GM21528 (cell line): ENCODE results near the gene EAF2.
"Not testable (repeated sequence)": the region's sequence is repeated elsewhere in the genome, so short reads cannot be mapped to it uniquely, and the experiment has no call there.

Experiments used
- ATAC-seq: cut with Tn5 transposase; IDR thresholded peaks from one replicate; pipeline ENCODE4 v1.9.1; 2021; ENCODE audit warnings: mild to moderate bottlenecking, moderate library complexity; ENCODE audit not compliant: unreplicated experiment, low FRiP score

Gene EAF2

DNA sequence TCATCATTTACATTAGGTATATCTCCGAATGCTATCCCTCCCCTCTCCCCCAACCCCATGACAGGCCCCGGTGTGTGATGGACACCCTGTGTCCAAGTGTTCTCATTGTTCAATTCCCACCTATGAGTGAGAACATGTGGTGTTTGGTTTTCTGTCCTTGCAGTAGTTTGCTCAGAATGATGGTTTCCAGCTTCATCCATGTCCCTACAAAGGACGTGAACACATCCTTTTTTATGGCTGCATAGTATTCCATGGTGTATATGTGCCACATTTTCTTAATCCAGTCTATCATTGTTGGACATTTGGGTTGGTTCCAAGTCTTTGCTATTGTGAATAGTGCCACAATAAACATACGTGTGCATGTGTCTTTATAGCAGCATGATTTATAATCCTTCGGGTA is 22.8 kb downstream of the EAF2 start:
- ATAC-seq, result not testable (repeated sequence)

DNA sequence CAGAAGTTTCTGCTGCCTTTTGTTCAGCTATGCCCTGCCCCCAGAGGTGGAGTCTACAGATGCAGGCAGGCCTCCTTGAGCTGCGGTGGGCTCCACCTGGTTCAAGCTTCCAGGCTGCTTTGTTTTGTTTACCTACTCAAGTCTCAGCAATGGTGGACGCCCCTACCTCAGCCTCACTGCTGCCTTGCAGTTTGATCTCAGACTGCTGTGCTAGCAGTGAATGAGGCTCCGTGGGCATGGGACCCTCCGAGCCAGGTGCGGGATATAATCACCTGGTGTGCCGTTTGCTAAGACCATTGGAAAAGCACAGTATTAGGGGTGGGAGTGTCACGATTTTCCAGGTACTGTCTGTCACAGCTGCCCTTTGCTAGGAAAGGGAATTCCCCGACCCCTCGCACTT is 28.2 kb downstream of the EAF2 start:
- not testable (repeated sequence) for ATAC-seq

- no peak for ATAC-seq
These were observed 28.8 kb downstream of the EAF2 start for GRCh38 chr3:121863801-121864200.

DNA sequence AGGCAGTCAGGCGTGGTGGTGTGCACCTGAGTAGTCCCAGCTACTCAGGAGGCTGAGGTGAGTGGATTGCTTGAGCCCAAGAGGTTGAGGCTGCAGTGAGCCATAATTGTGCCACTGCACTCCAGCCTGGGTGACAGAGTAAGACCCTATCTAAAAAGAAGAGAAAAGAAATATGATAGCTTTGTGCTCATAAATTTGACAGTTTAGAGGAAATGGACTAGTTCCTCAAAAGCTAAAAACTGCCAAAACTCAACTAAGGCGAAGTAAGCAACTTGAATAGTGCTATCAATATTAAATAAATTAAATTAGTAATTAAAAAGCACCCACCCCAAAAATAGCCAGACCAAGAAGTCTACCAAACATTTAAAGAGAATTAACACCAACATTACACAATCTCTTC is 34.7 kb downstream of the EAF2 start:
- no peak for ATAC-seq

GRCh38 chr3:121870717-121871116 is 35.7 kb downstream of the EAF2 start:
- no peak for ATAC-seq

DNA sequence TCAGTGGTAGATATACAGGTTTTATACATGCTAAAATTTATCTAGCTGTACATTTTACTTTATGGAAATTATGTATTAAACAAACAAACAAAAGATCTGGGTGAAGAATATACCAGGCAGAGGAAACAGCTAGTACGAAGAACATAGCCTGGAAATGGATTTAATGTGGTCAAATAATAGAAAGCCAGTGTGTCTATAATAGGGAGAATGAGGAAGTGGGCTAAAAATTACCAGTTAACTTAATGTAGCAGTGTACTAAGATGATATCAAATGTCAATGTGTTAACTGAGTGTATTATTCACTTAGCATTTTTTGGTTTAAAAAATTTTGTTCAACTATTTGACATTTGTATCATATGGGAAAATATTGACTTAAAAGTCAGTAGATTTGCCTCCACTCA is 36.4 kb downstream of the EAF2 start:
- ATAC-seq, result no peak

- ATAC-seq, result no peak
These were observed 43.4 kb downstream of the EAF2 start for GRCh38 chr3:121878411-121878810.

DNA sequence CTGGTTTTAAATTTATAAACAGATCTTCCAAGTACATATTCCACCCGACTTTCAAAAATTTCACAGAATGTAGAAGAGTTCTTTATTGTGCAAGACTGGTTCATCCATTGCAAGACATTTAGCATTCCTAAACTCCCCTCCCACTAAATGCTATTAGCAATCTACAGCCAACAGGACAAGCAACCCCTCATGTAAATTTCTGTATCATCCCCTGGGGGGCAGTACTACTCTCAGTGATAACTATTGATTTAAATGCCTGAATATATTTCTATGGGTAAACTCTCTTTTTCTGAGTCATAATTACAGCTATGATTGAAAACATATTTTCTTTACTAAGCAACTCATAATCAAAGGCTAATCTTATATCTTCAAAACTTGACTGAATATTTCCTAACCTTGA is 48.5 kb downstream of the EAF2 start:
- no peak for ATAC-seq

GRCh38 chr3:121885386-121885785 is 50.4 kb downstream of the EAF2 start:
- no peak for ATAC-seq

DNA sequence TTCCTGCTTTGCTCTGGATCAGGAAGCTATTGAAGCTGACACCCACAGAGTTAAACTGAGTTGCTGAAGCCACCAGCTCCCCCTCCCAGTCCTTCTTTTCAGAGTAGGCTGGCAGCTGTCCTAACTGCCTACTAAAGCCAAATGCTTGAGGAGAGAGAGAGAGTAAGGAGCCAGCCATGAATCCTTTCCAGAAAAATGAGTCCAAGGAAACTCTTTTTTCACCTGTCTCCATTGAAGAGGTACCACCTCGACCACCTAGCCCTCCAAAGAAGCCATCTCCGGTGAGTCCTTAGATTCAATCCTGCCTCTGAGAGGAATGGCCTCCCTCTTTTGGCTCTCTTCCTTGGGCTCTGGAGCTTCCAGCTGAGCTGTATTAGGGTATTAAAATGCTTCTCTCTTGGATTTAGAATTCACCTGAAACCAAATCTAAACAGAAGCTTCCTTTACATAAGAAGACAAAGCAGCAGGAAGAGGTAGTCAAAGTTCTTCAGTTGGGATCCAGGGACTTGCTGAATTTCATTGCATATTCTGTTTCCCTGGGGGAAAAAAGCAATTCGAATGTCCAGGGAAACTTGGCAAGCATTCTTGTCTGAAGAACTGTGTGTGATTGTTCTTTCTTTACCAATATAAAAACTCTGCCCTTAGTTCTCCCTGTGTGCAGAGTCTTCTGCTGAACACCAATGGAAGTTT is 59.4 kb downstream of the EAF2 start, which contains the start of gene SLC15A2:
TSS of gene SLC15A2 (plus strand) at position 101 of the 690 bp plus-strand sequence. CDS start at position 177, 76 bp downstream.
- no peak for ATAC-seq

DNA sequence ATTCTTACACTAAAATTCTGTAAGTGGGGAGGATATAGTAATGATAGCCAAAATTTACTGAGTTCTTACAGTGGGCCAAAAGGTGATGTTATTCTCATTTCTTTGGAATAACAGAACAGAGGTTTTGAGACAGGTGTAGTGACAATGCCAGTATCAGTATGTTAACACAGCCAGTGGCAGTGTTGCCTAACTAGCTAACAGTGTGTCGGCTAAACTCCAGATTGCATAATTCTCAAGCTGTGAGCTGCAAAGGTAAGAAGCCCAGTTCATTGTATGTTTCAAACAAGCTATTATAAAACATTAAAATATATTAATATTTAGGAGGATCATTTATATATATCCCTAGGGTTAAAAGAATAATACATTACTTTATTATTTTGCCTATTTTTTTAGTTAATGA is 60.1 kb downstream of the EAF2 start:
- no peak for ATAC-seq

- no peak for ATAC-seq
These were observed 60.7 kb downstream of the EAF2 start for GRCh38 chr3:121895736-121896135.

GRCh38 chr3:121896823-121897222 is 61.8 kb downstream of the EAF2 start:
- ATAC-seq, result no peak

GRCh38 chr3:121897296-121897695 is 62.3 kb downstream of the EAF2 start:
- no peak for ATAC-seq

- no peak for ATAC-seq
These were observed 78.4 kb downstream of the EAF2 start for GRCh38 chr3:121913305-121913990.

- no peak for ATAC-seq
These were observed 79.3 kb downstream of the EAF2 start for GRCh38 chr3:121914081-121914998.

GRCh38 chr3:121916189-121916588 is 81.2 kb downstream of the EAF2 start:
- no peak for ATAC-seq

- no peak for ATAC-seq
These were observed 83.9 kb downstream of the EAF2 start for GRCh38 chr3:121918779-121919483.

- no peak for ATAC-seq
These were observed 89.7 kb downstream of the EAF2 start for GRCh38 chr3:121924734-121925133.

- no peak for ATAC-seq
These were observed 91.4 kb downstream of the EAF2 start for GRCh38 chr3:121926380-121926779.
